Stimulated activated CD4-positive, alpha-beta T cell treated with anti-CD3 and anti-CD28 coated beads, TNF-alpha, amount 100 ng/mL, for 4 hours (primary cell): Measurements from ENCODE around the gene PRKCE.
"Not testable (repeated sequence)": the region's sequence is repeated elsewhere in the genome, so short reads cannot be mapped to it uniquely, and the experiment has no call there.

Experiments
- DNase-seq, 3 experiments: peaks; one replicate each; pipeline ENCODE4 v3.0.0-alpha.2; 2020; ENCODE audit warnings: low read depth in 3 of 3

PRKCE gene

GRCh38 chr2:46193356-46193755 is 541.9 kb downstream of the PRKCE start:
- DNase-seq = no peak

DNA sequence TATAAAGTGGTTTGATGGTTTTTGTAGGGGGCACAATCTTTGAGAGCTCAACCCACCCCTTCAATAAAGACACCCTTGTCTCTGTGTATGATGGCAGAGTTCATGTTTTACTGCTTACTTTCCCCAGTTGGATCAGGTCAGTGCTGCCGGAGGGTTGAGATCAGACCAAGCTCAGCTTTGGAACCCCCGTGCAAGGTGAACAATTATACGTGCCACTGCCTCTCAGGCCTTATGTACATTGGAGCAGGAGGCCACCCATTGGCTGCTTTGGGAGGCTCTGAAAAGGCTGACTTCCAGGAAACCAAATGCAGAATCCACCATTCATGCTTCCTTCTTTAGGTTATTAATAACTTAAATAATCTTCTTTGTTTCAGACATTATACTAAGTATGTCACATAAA is 542.4 kb downstream of the PRKCE start:
- DNase-seq = no peak

- no peak for DNase-seq
Measured at GRCh38 chr2:46194856-46195255, 543.4 kb downstream of the PRKCE start.

DNA sequence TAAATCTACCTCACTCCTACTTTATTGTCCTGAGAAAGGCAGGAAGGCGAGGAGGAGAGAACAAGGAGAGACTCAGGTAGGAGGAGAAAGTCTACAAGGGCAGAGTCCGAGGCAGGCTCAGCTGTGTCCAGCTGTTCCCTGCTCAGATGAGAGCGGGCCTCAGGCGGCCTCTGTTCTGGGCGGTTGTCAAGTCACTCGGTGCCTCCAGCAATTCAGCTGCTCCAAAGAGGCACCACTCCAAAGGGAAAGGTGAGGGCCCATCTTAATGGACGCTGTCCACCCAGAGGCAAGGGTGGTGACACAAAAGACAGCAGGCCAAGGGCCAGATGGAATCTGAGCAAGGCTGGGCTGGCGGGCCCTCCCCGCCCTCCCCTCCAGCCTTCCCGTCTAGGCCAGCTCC is 544.3 kb downstream of the PRKCE start:
- DNase-seq = no peak

DNA sequence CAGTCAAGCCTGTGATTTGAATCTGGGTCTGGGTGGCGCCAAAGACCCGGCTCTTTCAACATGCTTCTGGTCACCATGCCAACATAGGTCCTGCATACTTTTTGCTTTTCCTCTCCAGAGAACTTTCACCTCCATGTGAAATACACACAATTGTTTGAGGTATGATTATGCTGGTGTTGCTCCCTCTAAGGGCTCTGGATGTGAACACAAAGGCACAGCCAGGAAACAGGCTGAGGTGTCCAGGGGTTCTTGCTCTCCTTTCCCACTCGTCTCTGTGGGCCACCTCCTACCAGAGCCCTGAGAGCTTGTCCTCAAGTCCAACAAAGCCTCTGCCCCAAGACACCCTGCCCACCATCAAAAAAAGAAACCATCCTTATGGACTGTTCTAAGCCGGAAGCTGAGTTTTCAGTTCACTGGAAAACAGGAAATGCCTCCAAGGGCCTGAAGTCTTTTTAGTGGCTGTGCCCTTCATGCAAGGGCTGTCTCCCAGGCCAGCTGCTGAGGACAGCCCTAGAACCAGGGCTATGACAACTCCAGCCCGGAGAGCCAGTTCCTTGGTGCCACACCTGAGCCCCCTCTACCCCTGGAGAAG is 545.5 kb downstream of the PRKCE start:
- no peak for DNase-seq

- no peak for DNase-seq
Measured at GRCh38 chr2:46197672-46198071, 546.2 kb downstream of the PRKCE start.

DNA sequence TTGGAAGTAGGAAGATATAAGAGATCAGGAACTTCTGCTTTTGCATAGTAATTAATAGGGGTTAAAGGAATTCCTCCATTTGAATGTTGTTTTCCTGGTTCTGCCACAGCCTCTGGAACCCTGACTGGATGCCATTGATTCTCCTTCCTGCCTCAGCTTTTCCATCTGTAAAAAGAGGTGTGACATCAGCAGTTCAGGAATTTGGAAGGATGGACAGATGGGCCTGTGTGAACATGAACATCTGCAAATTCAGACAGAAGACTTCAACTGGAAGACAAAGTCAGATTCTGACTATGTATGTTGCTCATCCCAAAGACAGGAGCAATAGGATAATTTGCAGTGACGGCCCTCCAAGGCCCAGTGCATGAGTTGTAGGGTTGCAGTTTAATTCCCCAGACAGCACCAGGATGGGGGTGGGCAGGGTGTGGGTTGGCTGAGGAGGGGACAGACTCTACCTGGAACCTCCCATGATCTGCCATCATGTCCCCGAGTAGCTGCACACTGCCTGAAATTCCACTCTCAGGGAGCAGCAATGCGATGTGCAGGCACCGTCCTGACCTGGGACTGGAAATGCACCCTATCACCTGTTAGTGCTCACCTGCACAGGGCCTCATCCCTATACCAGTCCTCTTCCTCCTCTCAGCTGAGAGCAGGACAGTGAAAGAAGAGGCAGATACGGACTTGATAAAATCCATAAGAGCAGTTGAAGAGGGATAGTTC is 546.8 kb downstream of the PRKCE start:
- DNase-seq = no peak

DNA sequence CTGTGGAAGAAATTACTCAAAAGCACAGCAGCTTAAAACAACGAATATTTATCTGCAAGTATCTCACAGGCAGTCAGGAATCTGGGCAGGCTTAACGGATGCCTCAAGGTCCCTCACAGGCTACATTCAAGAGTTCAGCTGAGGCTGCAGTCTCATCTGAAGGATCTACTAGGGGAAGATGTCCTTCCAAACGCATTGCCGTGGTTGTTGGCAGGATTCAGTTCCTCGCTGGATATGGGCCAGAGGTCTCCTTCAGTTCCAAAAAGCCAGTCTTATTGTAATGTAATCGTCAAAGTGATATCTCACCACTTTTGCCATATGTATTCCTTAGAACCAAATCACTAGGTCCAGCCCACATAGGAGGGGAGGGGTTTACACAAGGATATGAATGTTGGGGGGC is 547.5 kb downstream of the PRKCE start:
- no peak for DNase-seq

DNA sequence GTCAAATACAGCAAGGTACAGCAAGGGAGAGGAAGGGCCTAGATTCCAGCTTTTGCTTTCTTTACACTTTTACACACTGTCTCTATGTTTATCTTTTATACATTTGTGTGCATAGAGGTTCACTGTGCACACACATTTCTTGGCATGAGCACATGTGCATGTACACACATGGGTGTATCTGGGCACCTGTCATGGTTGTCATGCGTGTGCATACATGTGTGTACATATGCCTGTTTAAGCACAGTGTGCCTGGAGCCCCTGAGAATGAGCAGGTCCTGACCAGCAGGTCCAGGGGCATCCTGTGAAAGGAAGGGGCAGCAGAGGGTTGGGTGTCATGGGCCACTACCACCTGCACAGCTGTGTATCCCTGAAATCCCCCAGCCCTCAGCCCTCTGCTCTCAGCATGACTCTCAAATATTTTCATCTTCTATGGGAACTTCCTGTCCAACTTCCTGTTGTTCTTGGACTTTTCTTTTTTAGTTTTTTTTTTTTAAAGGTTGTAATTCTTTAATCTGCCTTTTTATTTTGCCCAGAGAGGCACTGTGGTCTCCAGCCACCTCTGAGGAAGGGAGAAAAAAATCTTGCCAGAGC is 548.7 kb downstream of the PRKCE start:
- DNase-seq = no peak

DNA sequence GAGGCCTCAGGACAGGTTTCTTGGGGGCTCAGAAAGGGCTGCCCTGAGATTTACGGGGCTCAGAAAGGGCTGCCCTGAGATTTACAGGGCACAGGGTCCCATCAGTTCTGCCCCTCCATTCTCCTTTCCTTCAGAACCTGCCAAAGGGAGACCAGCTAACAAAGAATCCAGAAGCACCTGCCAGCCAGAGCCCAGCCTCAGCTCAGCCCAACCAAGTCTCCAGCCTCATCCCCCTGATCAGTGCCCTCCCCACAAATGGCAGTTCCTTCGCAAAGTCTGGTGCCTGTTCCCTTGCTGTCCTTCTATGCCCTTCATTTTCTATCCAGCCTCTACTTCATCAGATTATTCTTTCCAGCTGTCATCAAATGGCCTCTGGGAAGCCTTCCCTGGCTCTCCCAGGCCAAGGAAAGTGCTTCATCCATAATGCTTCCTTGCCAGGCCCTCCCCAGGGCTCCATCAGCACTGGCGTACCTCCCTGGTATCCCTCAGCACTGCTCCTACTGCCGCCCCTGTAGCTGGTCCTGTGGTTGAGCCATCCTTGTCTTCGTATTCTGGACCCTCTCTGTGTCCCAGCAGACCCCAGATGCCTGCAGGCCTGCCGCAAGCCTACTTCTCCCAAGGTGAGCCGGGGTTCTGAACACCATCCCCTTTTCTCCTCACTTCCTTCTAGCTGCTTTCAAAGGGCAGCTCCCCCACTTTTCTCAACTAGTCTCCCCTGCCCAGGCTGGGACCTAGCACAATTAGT is 549.6 kb downstream of the PRKCE start:
- DNase-seq = no peak

GRCh38 chr2:46202453-46202852 is 551.0 kb downstream of the PRKCE start:
- DNase-seq = no peak

GRCh38 chr2:46202987-46203386 is 551.5 kb downstream of the PRKCE start:
- no peak for DNase-seq

- DNase-seq = not testable (repeated sequence)
Measured at GRCh38 chr2:46203636-46204035, 552.2 kb downstream of the PRKCE start.

GRCh38 chr2:46207591-46207990 is 556.1 kb downstream of the PRKCE start:
- DNase-seq = no peak

DNA sequence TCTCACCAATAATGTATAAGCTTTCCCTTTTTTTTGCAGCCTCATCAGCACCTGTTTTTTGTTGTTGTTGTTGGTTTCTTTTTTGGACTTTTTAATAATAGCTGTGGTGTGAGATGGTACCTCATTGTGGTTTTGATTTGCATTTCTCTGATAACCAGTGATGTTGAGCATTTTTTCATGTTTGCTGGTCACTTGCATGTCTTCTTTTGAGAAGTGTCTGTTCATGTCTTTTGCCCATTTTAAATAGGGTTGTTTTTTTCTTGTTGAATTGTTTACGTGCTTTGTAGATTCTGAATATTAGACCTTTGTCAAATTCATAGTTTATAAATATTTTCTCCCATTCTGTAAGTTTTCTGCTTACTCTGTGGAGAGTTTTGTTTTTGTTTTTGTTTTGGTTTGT is 557.3 kb downstream of the PRKCE start:
- no peak for DNase-seq

DNA sequence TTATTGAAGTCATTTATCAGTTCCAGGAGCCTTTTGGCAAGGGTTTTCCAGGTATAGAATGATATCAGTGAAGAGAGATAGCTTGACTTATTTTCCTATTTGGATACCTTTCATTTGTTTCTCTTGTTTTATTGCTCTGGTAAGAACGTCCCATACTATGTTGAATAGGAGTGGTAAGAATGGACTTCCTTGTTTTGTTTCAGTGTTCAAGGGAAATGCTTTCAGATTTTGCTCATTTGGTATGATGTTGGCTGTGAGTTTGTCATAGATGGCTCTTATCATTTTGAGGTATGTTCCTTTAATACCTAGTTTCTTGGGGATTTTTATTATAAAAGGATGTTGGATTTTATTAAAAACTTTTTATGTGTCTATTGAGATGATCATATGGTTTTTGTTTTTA is 558.6 kb downstream of the PRKCE start:
- DNase-seq = no peak

GRCh38 chr2:46211461-46211860 is 560.0 kb downstream of the PRKCE start:
- no peak for DNase-seq

- no peak for DNase-seq
Measured at GRCh38 chr2:46213906-46214305, 562.4 kb downstream of the PRKCE start.

GRCh38 chr2:46216213-46216612 is 564.7 kb downstream of the PRKCE start:
- DNase-seq = no peak

DNA sequence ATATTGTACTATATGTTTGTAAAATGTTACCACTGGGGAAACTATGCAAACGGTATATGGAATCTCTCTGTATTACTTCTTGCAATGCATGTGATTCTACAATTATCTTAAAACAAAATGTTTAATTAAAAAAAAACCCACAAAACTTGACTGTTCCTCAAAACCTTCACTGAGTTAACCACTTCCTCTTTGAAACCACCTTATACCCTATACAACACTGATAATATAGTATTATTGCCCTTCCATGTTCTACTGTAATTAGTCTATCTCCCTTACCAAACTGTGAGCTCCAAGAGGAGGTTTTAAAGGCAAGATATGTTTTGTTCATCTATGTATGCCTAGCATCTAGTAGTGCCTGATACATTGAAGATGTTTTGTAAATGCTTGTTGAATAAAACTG is 572.0 kb downstream of the PRKCE start:
- not testable (repeated sequence) for DNase-seq

DNA sequence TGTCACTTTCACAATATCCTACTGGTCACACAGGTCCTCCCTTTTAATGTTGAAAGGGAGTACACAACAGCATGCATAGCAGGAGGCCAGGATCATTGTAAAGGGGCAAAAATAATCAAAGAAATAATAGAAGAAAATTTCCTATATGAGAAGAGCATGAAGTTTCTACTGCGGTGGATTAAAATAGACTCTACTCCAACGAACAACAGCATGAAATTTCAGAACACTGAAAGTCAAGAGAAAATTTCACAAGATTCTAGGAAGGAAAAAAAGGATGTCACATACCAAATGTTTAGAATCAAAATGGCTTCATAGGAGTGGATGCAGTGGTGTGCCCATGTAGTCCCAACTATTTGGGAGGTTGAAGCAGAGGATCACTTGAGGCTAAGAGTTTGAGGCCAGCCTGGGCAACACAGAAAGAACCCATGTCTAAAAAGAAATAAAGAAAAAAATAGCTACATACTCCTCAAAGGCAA is 573.7 kb downstream of the PRKCE start:
- no peak for DNase-seq

DNA sequence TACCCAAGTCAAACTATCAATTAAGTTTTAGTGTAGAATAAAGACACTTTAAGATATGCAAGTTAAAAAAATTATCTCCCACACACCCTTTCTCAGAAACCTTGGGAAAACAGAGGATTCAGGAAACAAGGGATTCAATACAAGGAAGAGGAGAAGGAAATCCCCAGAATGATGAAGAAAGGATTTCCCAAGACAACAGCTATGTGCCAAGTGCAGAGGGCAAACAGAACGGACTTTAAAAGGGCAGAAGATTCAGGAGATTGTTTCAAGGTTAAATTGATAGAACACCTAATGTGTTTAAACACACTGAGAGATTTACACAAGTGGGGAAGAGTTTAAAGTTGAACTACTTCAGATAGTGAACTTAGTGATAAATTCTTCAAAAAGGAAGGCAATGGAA is 574.3 kb downstream of the PRKCE start:
- DNase-seq = no peak

DNA sequence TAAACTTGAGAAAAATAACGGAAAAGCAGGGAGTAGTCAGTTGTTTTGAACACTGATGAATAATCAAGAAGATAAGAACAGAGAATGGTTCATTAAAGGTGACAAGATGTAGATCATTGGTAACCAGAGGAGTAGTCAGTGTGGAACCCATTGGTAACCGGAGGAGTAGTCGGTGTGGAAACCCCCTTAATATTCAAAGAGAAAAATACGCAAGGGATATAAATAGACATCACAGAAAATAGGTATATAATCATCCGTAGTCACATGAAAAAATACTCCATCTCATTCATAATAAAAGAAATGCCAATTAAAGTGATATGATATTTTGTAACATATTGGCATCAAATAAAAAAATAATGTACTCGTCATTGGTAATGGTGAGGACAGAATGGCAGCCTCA is 575.1 kb downstream of the PRKCE start:
- no peak for DNase-seq
